Esophagus mucosa (tissue), 1 donor: Measurements from ENCODE around the gene NTN5. TPM values are rescaled to one million over a fixed set of nuclear protein-coding genes. Genes with fewer than 3 reads are reported as not detected.
A peak's percentile ranks its signal among the peaks of the same experiment; 100 is the strongest.
"Not testable (repeated sequence)": the region's sequence is repeated elsewhere in the genome, so short reads cannot be mapped to it uniquely, and the experiment has no call there.

Source experiments
- ATAC-seq: fragments of 200-7000 bp; cut with Tn5 transposase; one replicate; pipeline ENCODE4 v1.9.1; 2020
- total RNA-seq: library from RNA; stranded (reverse); gene quantifications from one replicate; pipeline ENCODE4 v1.2.4, GENCODE V29; 2023
- donor health status: DM: yes; HTN: yes; CAD: no.

Gene NTN5
- total RNA-seq: not detected

- no peak for ATAC-seq
Observed at GRCh38 chr19:48672994-48673393, at the start of gene NTN5. TSS of gene NTN5 (minus strand) at chr19:48673017. CDS start at chr19:48670986, 2,031 bp downstream.

GRCh38 chr19:48722196-48722708 is 49.4 kb upstream of the NTN5 start:
- ATAC-seq: no peak

GRCh38 chr19:48720613-48721296 is 47.9 kb upstream of the NTN5 start:
- ATAC-seq: peak; percentile 76

- peak; percentile 1 for ATAC-seq
Observed at GRCh38 chr19:48720251-48720612, 47.4 kb upstream of the NTN5 start.

- ATAC-seq: no peak
Observed at GRCh38 chr19:48719263-48720171, 46.7 kb upstream of the NTN5 start, which contains the start of gene MAMSTR. TSS of gene MAMSTR (minus strand) at chr19:48719725. CDS start at chr19:48719031, 694 bp downstream.

- ATAC-seq: no peak
Observed at GRCh38 chr19:48718711-48719231, 46.0 kb upstream of the NTN5 start.

- ATAC-seq: not testable (repeated sequence)
Observed at GRCh38 chr19:48718106-48718505, 45.3 kb upstream of the NTN5 start.

GRCh38 chr19:48716562-48717291 is 43.9 kb upstream of the NTN5 start:
- ATAC-seq: no peak

- no peak for ATAC-seq
Observed at GRCh38 chr19:48715681-48716171, 42.9 kb upstream of the NTN5 start.

- no peak for ATAC-seq
Observed at GRCh38 chr19:48714759-48715675, 42.2 kb upstream of the NTN5 start.

- peak; percentile 92 for ATAC-seq
Observed at GRCh38 chr19:48713864-48714755, 41.3 kb upstream of the NTN5 start.

- ATAC-seq: no peak
Observed at GRCh38 chr19:48713041-48713863, 40.4 kb upstream of the NTN5 start.

GRCh38 chr19:48711106-48711662 is 38.4 kb upstream of the NTN5 start:
- ATAC-seq: no peak

- peak; percentile 2 for ATAC-seq
Observed at GRCh38 chr19:48708471-48708870, 35.7 kb upstream of the NTN5 start.

GRCh38 chr19:48705431-48705830 is 32.6 kb upstream of the NTN5 start:
- no peak for ATAC-seq

- ATAC-seq: no peak
Observed at GRCh38 chr19:48703316-48703715, 30.5 kb upstream of the NTN5 start.

GRCh38 chr19:48702701-48703100 is 29.9 kb upstream of the NTN5 start:
- ATAC-seq: no peak

GRCh38 chr19:48698046-48698445 is 25.2 kb upstream of the NTN5 start:
- ATAC-seq: peak; percentile 20
